T-helper 1 cell treated with Interleukin-12 subunit alpha and Interleukin-12 subunit beta and Interleukin-4 antibody, amounts not matched to agents 30 μg/mL and 1 μg/mL, for 36 hours (primary cell): ENCODE measurements around the gene BOK.
A peak's percentile ranks its signal among the peaks of the same experiment; 100 is the strongest.

Experiments used
- H3K27ac Mint-ChIP-seq: one replicate; pipeline ENCODE4 v1.8.0; 2021; ENCODE audit warnings: mild to moderate bottlenecking, mixed read lengths
- H3K27me3 Mint-ChIP-seq: one replicate; pipeline ENCODE4 v1.8.0; 2021; ENCODE audit warnings: low read depth, mixed read lengths
- H3K36me3 Mint-ChIP-seq: one replicate; pipeline ENCODE4 v1.8.0; 2021; ENCODE audit warnings: low read depth, mixed read lengths
- H3K4me1 Mint-ChIP-seq: one replicate; pipeline ENCODE4 v1.8.0; 2021; ENCODE audit warnings: low read depth, mixed read lengths
- H3K4me3 Mint-ChIP-seq: one replicate; pipeline ENCODE4 v1.8.0; 2021; ENCODE audit warnings: mild to moderate bottlenecking, moderate library complexity, mixed read lengths
- H3K9me3 Mint-ChIP-seq: one replicate; pipeline ENCODE4 v1.8.0; 2021; ENCODE audit warnings: mixed read lengths

Gene BOK

DNA sequence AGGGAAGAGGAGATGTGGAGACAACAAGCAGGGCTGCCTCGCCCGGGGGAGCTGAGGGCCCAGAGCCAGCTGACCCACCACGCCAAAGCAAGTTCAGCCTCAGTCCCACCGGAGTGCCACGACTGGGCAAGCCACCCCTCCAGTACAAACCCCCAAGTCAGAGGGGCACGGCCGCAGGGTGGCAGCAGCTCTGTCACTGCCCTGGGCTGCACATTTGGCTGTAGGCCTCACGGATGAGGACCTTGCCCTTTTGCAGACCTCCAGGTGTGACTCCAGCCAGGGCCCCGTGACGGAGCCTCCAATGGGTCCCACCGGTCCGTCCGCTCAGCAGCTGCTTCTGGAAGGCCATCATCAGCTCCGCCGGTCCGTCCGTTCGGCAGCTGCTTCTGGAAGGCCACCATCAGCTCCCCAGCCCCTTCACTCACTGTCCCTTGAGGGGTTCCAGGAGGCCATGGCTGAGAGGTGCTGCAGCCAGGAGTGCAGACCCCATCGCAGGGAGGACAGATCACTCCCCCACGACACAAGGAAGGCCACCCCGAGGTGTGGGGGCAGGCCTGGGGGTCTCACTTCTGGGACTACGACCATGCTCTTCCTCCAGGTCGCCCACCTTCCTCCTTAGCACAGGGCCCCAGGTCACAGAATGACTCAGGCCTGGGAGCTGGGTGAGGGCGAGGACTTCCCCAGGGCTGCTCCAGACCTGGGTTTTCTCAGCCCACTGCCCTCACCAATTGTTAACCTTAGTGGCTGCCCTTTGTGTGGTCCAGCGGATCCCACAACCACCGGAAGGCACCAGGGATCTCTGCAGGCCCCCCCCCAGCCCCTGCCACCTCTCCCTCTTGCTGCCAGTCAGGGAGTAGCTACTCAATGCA, 25.6 kb upstream of the BOK start:
- no peaks in the 10 kb centered on the region for H3K4me1 Mint-ChIP-seq
- H3K36me3 Mint-ChIP-seq, result no peaks in the 10 kb centered on the region
- no peak overlapping the region for H3K27ac Mint-ChIP-seq
- no peak overlapping the region for H3K4me3 Mint-ChIP-seq
- no peaks in the 10 kb centered on the region for H3K27me3 Mint-ChIP-seq
- no peaks in the 10 kb centered on the region for H3K9me3 Mint-ChIP-seq

DNA sequence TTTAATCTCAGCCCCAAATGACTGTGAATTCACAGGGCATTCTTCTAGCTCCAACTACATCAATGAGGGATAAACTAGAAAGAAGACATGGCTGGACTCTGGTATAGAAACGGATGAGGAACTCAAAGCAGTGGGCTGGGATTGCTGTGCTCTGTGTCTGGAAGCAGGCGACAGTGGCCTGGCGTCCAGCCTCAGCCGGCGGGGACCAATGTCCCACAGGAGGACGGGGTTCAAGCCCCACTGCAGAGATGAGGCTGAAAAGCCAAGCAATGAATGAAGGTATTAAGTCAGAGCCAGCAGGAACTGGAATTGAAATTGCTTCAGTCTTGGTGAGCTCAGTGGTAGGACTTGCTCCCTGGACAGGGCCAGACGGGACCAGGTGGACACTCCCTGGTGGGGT, 24.3 kb upstream of the BOK start:
- Mint-ChIP-seq H3K4me1 (no peaks in the 10 kb centered on the region), H3K9me3 (no peaks in the 10 kb centered on the region), H3K27me3 (peaks cover 10% of the 10 kb centered on the region), H3K27ac (no peak overlapping the region), H3K36me3 (no peaks in the 10 kb centered on the region), H3K4me3 (no peak overlapping the region)

DNA sequence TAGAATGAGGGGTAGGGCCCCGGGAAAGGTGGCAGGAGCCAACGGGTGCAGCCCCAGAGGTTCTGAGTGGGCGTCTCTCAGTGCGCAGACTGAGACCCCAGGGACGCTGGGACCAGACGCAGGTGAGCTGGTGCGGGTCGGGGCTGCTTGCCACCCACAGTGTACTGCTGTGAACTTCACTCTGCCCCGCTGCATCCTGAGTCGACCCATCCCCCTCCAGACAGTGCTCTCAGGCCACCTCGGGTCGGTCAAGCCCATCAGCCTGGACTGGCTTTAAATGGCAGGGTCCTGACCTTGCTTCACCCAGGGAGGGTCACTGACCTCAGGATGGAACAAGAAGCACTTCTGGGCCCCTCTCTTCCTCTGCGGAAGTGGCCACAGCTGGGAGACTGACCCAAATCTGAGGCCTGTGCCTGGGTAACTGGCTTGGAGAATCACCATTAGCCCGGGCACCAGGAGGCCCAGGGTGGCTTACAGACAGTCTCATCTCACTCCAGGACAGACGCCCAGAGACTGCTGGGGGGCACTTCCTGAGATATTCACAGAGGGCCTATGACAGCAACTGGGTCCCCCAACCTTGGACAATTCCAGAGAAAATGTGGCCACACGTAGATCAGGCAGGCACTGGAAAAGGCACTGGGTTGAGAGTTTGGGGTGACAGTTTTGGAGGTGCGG, 23.7 kb upstream of the BOK start:
- H3K9me3 Mint-ChIP-seq, result no peaks in the 10 kb centered on the region
- no peaks in the 10 kb centered on the region for H3K36me3 Mint-ChIP-seq
- no peak overlapping the region for H3K27ac Mint-ChIP-seq
- H3K27me3 Mint-ChIP-seq, result peaks cover 10% of the 10 kb centered on the region
- H3K4me3 Mint-ChIP-seq, result no peak overlapping the region
- no peaks in the 10 kb centered on the region for H3K4me1 Mint-ChIP-seq

DNA sequence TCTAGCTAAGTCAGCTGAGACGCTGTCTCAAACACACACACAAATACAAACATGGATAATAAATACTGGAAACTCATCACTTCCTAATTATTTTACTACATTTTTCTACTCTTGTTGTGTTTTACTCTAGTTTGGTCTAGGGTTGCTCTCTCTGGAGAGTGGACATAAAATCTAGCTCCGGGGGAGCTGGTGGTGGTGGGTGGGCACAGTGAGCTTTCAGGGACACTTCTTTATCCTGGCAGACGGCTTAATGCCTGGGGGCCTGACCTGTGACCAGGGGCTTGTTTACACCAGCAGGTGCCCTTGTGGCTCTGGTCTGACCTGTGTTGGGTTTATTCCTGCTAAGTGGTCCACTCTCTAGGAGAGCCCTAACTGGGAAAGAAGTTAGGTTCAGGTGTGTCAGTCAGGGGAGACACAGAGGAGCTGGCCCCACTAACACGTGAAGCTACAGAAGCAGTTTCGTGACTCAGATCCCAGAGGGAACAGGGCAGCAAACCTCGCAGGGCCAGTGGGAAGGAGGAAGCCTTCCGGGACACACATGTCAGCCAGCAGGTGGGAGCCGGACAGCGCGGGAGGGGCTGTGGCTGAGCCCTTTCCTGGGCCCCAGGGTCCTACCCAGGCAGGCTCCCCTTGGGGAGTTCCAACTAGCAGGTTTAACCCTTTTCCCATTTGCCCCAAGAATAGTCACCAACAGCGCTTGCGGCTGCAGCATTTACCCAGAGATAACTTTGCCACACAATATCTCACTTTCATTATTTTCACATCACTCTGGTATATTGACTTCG, 22.5 kb upstream of the BOK start:
- H3K4me3 Mint-ChIP-seq, result no peak overlapping the region
- peaks cover 2% of the 10 kb centered on the region for H3K4me1 Mint-ChIP-seq
- no peak overlapping the region for H3K27ac Mint-ChIP-seq
- no peaks in the 10 kb centered on the region for H3K9me3 Mint-ChIP-seq
- no peaks in the 10 kb centered on the region for H3K36me3 Mint-ChIP-seq
- peaks cover 18% of the 10 kb centered on the region for H3K27me3 Mint-ChIP-seq

DNA sequence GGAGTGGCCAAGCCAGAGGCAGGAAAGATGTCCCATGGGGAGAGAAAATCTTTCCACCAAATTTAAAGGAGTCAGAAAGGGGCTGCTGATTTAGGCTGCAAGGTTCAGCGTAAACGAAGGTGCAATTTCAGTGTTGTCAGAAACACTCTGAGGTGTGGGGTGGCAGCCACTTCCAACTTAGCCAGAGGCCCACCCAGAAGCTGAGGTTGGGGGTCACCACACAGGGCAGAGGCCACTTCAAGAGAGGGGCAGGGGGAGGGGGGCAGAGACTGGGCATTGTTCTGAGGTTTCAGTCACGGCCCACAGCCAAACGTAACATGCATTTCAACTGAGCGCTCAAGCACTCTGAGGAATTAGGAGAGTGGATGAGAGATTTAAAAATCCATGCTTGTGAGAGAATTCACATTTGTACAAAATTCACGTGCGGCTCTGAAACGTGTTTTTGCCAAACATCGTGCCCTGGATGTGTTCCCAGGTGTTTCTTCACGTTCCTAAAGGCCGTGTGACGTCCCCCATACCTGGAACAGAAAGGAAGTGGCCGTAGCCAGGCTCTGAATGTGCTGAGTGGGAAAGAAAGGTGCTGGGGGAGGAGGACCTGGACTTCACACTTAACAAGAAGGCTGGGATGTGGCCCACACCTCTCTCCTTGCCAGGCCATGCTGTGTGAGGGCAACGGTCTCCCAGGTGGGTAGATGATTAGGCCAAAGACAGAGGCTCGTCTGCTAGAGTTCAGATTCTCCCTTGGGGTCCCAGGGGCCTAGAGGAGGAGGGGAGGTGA, 19.5 kb upstream of the BOK start:
- no peaks in the 10 kb centered on the region for H3K36me3 Mint-ChIP-seq
- H3K9me3 Mint-ChIP-seq, result no peaks in the 10 kb centered on the region
- peak overlapping the region; percentile 2 for H3K4me3 Mint-ChIP-seq
- no peak overlapping the region for H3K27ac Mint-ChIP-seq
- H3K27me3 Mint-ChIP-seq, result peaks cover 32% of the 10 kb centered on the region
- peaks cover 2% of the 10 kb centered on the region for H3K4me1 Mint-ChIP-seq

DNA sequence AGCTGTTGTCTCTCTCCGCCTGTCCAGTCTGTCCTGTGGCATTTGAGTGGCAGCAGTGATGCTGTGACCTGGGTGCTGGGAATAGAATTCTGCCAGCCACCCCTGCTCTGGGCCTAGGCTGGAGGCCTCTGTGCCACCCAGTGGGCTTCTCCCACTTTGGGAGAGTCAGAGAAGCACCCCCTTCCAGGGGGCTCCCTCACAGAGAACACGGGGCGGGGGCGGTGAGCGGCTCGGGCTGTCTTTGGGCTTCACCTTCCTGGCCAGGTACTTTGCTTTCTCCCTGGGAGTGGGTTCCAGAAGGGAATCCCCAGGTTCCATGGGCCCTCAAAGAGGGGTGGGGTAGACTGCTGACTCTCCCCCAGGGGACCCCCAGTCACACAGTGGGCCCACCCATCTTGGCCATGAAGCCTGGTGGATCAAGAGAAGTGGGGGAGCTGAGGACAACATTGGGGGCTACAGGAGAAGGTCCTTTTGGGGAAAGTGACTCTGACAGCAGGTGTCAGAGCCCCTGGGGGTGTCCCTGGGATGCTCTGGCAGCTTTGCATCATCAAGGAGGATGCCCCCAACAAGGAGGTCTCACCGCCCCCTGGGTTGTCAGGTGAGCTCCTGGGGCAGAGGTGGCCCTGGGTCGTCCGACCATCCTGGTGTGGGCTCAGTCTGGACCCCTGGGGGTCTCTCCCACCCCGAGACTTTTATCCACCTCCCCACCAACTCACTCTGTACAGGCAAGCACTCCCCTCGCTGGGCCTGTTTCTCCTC, 18.8 kb upstream of the BOK start:
- peaks cover 2% of the 10 kb centered on the region for H3K4me1 Mint-ChIP-seq
- H3K27ac Mint-ChIP-seq, result no peak overlapping the region
- H3K4me3 Mint-ChIP-seq, result no peak overlapping the region
- H3K9me3 Mint-ChIP-seq, result no peaks in the 10 kb centered on the region
- no peaks in the 10 kb centered on the region for H3K36me3 Mint-ChIP-seq
- H3K27me3 Mint-ChIP-seq, result peaks cover 32% of the 10 kb centered on the region

DNA sequence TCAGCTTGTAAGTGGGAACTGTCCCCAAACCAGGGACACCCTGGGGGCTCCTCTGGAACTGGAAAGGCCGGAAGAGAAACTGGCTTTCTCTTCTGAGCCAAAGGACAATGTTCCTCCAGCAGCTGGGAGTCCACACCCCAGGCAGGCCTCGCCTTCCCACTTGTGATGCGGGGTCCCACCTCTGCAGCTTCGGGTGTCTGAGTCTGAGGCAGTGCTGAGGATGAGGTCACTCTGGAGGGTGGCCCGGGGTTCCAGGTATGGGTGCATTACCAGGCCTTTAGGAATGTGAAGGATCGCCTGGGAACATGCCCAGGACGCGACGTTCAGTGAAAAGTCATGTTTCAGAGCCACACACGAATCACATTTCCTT, 18.2 kb upstream of the BOK start:
- H3K4me3 Mint-ChIP-seq, result no peak overlapping the region
- no peaks in the 10 kb centered on the region for H3K36me3 Mint-ChIP-seq
- peaks cover 2% of the 10 kb centered on the region for H3K4me1 Mint-ChIP-seq
- H3K27ac Mint-ChIP-seq, result no peak overlapping the region
- peaks cover 32% of the 10 kb centered on the region for H3K27me3 Mint-ChIP-seq
- H3K9me3 Mint-ChIP-seq, result no peaks in the 10 kb centered on the region

DNA sequence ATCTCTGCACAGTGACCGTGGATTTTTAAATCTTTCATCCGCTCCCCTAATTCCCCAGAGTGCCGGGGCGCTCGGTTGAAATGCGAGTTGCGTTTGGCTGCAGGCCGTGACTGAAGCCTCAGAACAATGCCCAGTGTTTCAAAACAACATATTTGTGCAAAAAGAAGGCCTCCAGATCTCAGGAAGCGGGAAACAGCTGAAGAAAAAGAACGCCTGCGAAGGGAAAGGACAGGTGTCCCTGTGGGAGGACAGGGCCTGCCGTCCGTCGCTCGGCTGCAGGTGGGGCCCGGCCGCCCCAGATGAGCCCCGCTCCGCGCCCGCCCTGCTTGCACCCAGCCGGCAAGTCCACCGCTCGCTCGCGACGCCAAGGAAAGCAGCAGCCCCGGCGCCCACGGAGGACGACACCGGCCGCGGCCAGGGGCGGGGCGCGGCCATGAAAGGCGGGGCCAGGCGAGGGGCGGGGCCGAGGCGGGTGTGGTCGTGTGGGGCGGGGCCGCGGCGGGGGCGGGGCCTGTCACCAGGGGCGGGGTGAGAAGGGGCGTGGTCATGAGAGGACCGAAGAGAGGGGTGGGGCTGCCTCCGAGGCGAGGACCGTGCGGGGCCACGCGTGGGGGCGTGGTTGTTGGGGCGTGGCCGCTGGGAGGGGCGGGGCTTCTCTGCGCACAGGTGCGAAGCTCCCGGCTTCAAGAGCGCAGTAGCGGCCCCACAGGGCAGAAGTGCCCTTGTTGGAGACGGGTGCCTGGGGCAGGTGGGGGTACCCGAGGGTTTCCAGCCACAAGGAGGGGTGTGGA, 17.6 kb upstream of the BOK start:
- no peak overlapping the region for H3K27ac Mint-ChIP-seq
- H3K4me3 Mint-ChIP-seq, result peak overlapping the region; percentile 64
- H3K9me3 Mint-ChIP-seq, result no peaks in the 10 kb centered on the region
- peaks cover 2% of the 10 kb centered on the region for H3K4me1 Mint-ChIP-seq
- H3K27me3 Mint-ChIP-seq, result peaks cover 32% of the 10 kb centered on the region
- no peaks in the 10 kb centered on the region for H3K36me3 Mint-ChIP-seq

DNA sequence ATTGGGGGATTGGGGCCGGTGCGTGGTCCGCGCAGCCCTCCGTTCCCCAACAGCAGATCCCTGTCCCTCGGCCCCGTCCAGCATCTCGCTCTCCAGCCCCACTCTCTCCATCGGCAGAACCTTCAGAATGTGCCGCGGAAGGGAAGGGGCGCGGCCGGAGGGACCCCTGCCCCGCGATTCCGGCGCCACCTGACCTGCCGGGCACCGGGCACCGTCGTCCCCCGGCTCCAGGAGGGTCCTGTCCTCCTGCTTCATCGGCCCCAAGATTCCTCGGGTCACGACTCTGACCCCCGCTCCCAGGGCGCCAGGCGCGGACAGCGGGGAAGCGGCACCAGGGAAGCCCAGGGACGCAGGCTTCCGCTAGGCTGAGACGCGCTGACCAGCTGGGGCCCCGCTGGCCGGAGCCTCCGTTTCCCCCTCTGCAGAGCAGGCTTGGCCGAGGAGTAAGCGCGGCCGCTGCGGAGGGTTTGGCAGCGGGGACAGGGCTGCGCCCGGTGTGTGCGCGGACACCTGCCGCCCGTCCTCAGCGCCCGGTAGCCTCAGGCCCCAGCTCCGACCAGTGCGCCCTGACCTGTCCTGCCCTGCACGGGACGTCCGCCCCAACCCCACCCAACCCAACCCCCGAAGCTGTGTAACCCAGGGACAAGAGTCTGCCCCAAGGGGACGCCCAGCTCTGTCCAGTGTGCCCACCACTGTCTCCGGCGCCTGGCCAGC, 16.8 kb upstream of the BOK start:
- H3K4me3 Mint-ChIP-seq, result no peak overlapping the region
- no peaks in the 10 kb centered on the region for H3K9me3 Mint-ChIP-seq
- peaks cover 2% of the 10 kb centered on the region for H3K4me1 Mint-ChIP-seq
- no peaks in the 10 kb centered on the region for H3K36me3 Mint-ChIP-seq
- peaks cover 32% of the 10 kb centered on the region for H3K27me3 Mint-ChIP-seq
- H3K27ac Mint-ChIP-seq, result no peak overlapping the region

DNA sequence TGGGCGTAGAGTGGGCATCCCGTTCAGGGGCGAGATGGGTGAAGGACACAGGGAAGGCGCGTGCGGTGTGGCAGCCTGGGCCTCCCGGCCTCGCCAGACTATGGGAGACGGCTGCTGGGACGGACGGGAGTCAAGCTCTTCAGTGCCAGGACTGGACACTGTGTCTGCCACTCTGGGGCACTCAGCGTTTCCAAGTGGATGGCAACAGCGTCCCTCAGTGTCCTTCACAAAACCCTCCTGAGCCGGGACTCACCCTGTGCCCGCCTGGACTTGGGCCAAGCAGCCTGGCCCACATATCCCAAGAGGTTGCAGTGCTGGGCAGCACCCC, 16.3 kb upstream of the BOK start:
- peaks cover 2% of the 10 kb centered on the region for H3K4me1 Mint-ChIP-seq
- peaks cover 32% of the 10 kb centered on the region for H3K27me3 Mint-ChIP-seq
- no peak overlapping the region for H3K27ac Mint-ChIP-seq
- no peaks in the 10 kb centered on the region for H3K36me3 Mint-ChIP-seq
- H3K4me3 Mint-ChIP-seq, result no peak overlapping the region
- H3K9me3 Mint-ChIP-seq, result no peaks in the 10 kb centered on the region

DNA sequence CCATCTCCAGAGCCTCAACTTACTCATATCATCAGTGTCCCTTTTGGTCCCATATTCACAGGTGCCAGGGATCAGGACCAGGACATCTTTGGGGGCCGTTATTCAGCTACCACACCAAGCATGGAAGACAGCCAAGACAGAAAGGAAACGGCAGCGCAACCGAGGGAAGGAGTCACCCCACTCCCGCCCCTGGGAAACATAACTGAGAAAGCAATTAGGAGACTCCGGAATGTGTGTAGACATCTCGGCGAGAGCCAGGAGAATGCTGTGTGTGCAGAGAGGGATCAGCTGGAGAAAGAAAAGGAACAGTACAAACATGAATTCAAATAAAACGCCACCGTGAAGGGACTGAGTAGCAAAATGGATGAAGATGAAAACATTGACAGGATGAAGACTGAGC, 13.4 kb upstream of the BOK start:
- no peak overlapping the region for H3K4me3 Mint-ChIP-seq
- no peaks in the 10 kb centered on the region for H3K9me3 Mint-ChIP-seq
- H3K36me3 Mint-ChIP-seq, result no peaks in the 10 kb centered on the region
- H3K27ac Mint-ChIP-seq, result no peak overlapping the region
- H3K27me3 Mint-ChIP-seq, result peaks cover 27% of the 10 kb centered on the region
- peaks cover 2% of the 10 kb centered on the region for H3K4me1 Mint-ChIP-seq

DNA sequence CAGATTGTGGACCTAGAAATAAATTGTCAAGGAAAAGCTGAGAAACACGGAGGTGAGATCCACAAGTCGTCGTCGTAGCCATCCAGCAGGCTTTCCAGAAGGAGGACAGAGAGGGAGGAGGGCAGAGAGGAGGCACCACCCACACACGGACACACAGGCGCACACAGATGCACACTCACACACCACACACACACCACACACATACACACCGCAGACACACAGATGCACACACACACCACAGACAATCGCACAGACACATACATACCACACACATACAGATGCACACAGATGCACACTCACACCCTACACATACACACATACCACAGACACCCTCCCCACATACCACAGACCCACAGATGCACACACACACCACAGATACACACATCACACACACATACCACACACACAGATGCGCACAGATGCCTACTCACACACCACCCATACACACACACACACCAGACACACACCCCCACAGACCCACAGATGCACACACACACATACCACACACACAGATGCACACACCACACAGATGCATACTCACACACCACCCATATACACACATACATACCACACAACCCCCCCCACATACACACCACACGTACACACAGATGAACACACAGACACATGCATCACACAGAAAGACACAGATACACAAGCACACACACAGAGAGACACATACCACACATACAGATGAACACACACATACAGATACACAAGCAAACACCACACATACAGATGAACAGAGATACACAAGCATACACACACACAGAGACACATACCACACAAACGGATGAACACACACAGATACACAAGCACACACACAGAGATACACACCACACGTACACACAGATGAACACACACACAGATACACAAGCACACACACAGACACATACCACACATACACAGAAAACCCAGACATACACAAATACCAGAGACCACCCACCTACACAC, 12.7 kb upstream of the BOK start:
- H3K27me3 Mint-ChIP-seq, result peaks cover 20% of the 10 kb centered on the region
- H3K4me1 Mint-ChIP-seq, result no peaks in the 10 kb centered on the region
- H3K27ac Mint-ChIP-seq, result no peak overlapping the region
- H3K9me3 Mint-ChIP-seq, result no peaks in the 10 kb centered on the region
- no peaks in the 10 kb centered on the region for H3K36me3 Mint-ChIP-seq
- H3K4me3 Mint-ChIP-seq, result no peak overlapping the region
